HTR-8/SVneo (cell line): ENCODE data around the gene FRZB.
A peak's percentile ranks its signal among the peaks of the same experiment; 100 is the strongest.
"Not testable (repeated sequence)": the region's sequence is repeated elsewhere in the genome, so short reads cannot be mapped to it uniquely, and the experiment has no call there.

Experiments used
- DNase-seq: peaks from one replicate; pipeline ENCODE4 v3.0.0; 2011; ENCODE audit warnings: low spot score, mixed read lengths; ENCODE audit not compliant: insufficient read length
- FAIRE-seq: peaks from 2 replicates; lab custom pipeline; 2011; peaks lifted over from hg19 to GRCh38; lab: Jason Lieb, UNC

The FRZB gene

GRCh38 chr2:182891611-182892010 lies 25.2 kb upstream of the FRZB start:
- no peak for FAIRE-seq
- DNase-seq = no peak

- DNase-seq (no peak), FAIRE-seq (no peak)
These were observed 24.4 kb upstream of the FRZB start for GRCh38 chr2:182890773-182891378.

GRCh38 chr2:182890305-182890704 lies 23.9 kb upstream of the FRZB start:
- FAIRE-seq (no peak), DNase-seq (no peak)

- no peak for FAIRE-seq
- DNase-seq = no peak
These were observed 21.4 kb upstream of the FRZB start for GRCh38 chr2:182887753-182888415.

GRCh38 chr2:182887093-182887492 lies 20.7 kb upstream of the FRZB start:
- DNase-seq (no peak), FAIRE-seq (no peak)

GRCh38 chr2:182885771-182886170 lies 19.3 kb upstream of the FRZB start:
- FAIRE-seq (no peak), DNase-seq (no peak)

GRCh38 chr2:182883451-182883850 lies 17.0 kb upstream of the FRZB start:
- FAIRE-seq = no peak
- DNase-seq = no peak

- DNase-seq, FAIRE-seq: not testable (repeated sequence)
These were observed 13.7 kb upstream of the FRZB start for GRCh38 chr2:182880100-182880499.

- FAIRE-seq, DNase-seq: not testable (repeated sequence)
These were observed 10.2 kb upstream of the FRZB start for GRCh38 chr2:182876653-182877052.

GRCh38 chr2:182870227-182870626 lies 3.8 kb upstream of the FRZB start:
- DNase-seq (no peak), FAIRE-seq (no peak)

GRCh38 chr2:182868054-182868796 lies 1.8 kb upstream of the FRZB start:
- no peak for DNase-seq

GRCh38 chr2:182867426-182868053 lies 1.1 kb upstream of the FRZB start:
- DNase-seq (no peak), FAIRE-seq (no peak)

More at GRCh38 chr2:182868054-182868796, 1.8 kb upstream of the FRZB start:
- no peak for FAIRE-seq

- FAIRE-seq = no peak
- no peak for DNase-seq
These were observed 359 bp downstream of the FRZB start for GRCh38 chr2:182866095-182866460.

GRCh38 chr2:182864949-182865570 lies 1.4 kb downstream of the FRZB start:
- DNase-seq (no peak), FAIRE-seq (no peak)

GRCh38 chr2:182863642-182864041 lies 2.8 kb downstream of the FRZB start:
- DNase-seq (no peak), FAIRE-seq (no peak)

GRCh38 chr2:182862091-182862490 lies 4.3 kb downstream of the FRZB start:
- DNase-seq = no peak

GRCh38 chr2:182860858-182861257 lies 5.6 kb downstream of the FRZB start:
- FAIRE-seq (no peak), DNase-seq (no peak)

More at GRCh38 chr2:182862091-182862490, 4.3 kb downstream of the FRZB start:
- FAIRE-seq = no peak

- DNase-seq (peak; percentile 40), FAIRE-seq (no peak)
These were observed 7.8 kb downstream of the FRZB start for GRCh38 chr2:182858671-182859070.

- no peak for FAIRE-seq
- DNase-seq = no peak
These were observed 11.1 kb downstream of the FRZB start for GRCh38 chr2:182855376-182855775.

- FAIRE-seq (no peak), DNase-seq (no peak)
These were observed 11.9 kb downstream of the FRZB start for GRCh38 chr2:182854375-182855105.
